KMS-11 (cell line): Measurements from ENCODE around the gene EPB41L1.

Source experiments
- H2AFZ ChIP-seq: fragments of 200-600 bp; sonication (generic); 2 replicates; pipeline ENCODE4 v1.6.1; 2016; ENCODE audit warnings: antibody characterized with exemption, mixed run types, low read depth
- H3K27ac ChIP-seq: fragments of 200-600 bp; sonication (generic); 2 replicates; pipeline ENCODE4 v1.6.1; 2016; ENCODE audit warnings: mild to moderate bottlenecking, mixed run types
- H3K27me3 ChIP-seq: fragments of 200-600 bp; sonication (generic); 2 replicates; pipeline ENCODE4 v1.6.1; 2017; ENCODE audit warnings: mild to moderate bottlenecking, low read depth, mixed run types, moderate library complexity; ENCODE audit not compliant: insufficient read depth
- H3K36me3 ChIP-seq: fragments of 200-600 bp; sonication (generic); 2 replicates; pipeline ENCODE4 v1.6.1; 2017; ENCODE audit warnings: mild to moderate bottlenecking, mixed run types; ENCODE audit not compliant: insufficient read depth
- H3K4me1 ChIP-seq: fragments of 200-600 bp; sonication (generic); 2 replicates; pipeline ENCODE4 v1.6.1; 2016; ENCODE audit warnings: mild to moderate bottlenecking, low read depth, mixed run types; ENCODE audit not compliant: poor library complexity, severe bottlenecking
- H3K4me2 ChIP-seq: fragments of 200-600 bp; sonication (generic); 2 replicates; pipeline ENCODE4 v1.7.0; 2016; ENCODE audit warnings: mild to moderate bottlenecking, mixed run types
- H3K4me3 ChIP-seq: fragments of 200-600 bp; sonication (generic); IDR thresholded peaks from 2 replicates; pipeline ENCODE4 v1.6.1; 2017; ENCODE audit warnings: low read depth, low read length, mixed read lengths; ENCODE audit not compliant: insufficient read depth
- H3K79me2 ChIP-seq: fragments of 200-600 bp; sonication (generic); 2 replicates; pipeline ENCODE4 v1.6.1; 2016; ENCODE audit warnings: low read depth, mixed run types; ENCODE audit not compliant: insufficient read depth
- H3K9ac ChIP-seq: fragments of 200-600 bp; sonication (generic); 2 replicates; pipeline ENCODE4 v1.6.1; 2016; ENCODE audit warnings: mild to moderate bottlenecking, mixed run types
- H4K20me1 ChIP-seq: fragments of 200-600 bp; sonication (generic); 2 replicates; pipeline ENCODE4 v1.6.1; 2016; ENCODE audit warnings: mild to moderate bottlenecking, mixed run types; ENCODE audit not compliant: insufficient read depth
- CTCF ChIP-seq: fragments of 200-600 bp; sonication (generic); conservative IDR thresholded peaks from 2 replicates; pipeline ENCODE4 v1.6.1; 2017; ENCODE audit warnings: low read depth, mild to moderate bottlenecking, antibody characterized with exemption, low read length, moderate library complexity, mixed read lengths

EPB41L1 gene

GRCh38 chr20:36113036-36113435, 41.5 kb upstream of the EPB41L1 start:
- H3K4me2 ChIP-seq, result no peak overlapping the region
- no peaks in the 10 kb centered on the region for H4K20me1 ChIP-seq
- no peaks in the 10 kb centered on the region for H3K79me2 ChIP-seq
- H3K27me3 ChIP-seq, result no peaks in the 10 kb centered on the region; the same call in 1 of the 2 replicates
- no peak overlapping the region for H3K9ac ChIP-seq
- TF ChIP-seq CTCF, result no peak
- H3K36me3 ChIP-seq, result no peaks in the 10 kb centered on the region
- H3K4me3 ChIP-seq, result no peak overlapping the region
- H3K27ac ChIP-seq, result no peak overlapping the region
- no peak overlapping the region for H2AFZ ChIP-seq
- no peaks in the 10 kb centered on the region for H3K4me1 ChIP-seq

GRCh38 chr20:36113566-36114250, 40.8 kb upstream of the EPB41L1 start:
- no peaks in the 10 kb centered on the region for H3K79me2 ChIP-seq
- H3K4me2 ChIP-seq, result no peak overlapping the region
- no peak overlapping the region for H3K27ac ChIP-seq
- H3K4me1 ChIP-seq, result no peaks in the 10 kb centered on the region
- no peaks in the 10 kb centered on the region; the same call in 1 of the 2 replicates for H3K27me3 ChIP-seq
- H3K4me3 ChIP-seq, result no peak overlapping the region
- TF ChIP-seq CTCF, result no peak
- H2AFZ ChIP-seq, result no peak overlapping the region
- H4K20me1 ChIP-seq, result no peaks in the 10 kb centered on the region
- H3K36me3 ChIP-seq, result no peaks in the 10 kb centered on the region
- no peak overlapping the region for H3K9ac ChIP-seq

- Histone ChIP-seq H3K4me2 (no peak overlapping the region), H3K9ac (no peak overlapping the region), H3K27ac (no peak overlapping the region), H3K27me3 (no peaks in the 10 kb centered on the region; the same call in 1 of the 2 replicates), H3K4me3 (no peak overlapping the region), H2AFZ (no peak overlapping the region), H4K20me1 (no peaks in the 10 kb centered on the region), H3K36me3 (no peaks in the 10 kb centered on the region), H3K79me2 (no peaks in the 10 kb centered on the region), H3K4me1 (no peaks in the 10 kb centered on the region)
- no peak for TF ChIP-seq CTCF
These were observed 39.8 kb upstream of the EPB41L1 start for GRCh38 chr20:36114707-36115106.

GRCh38 chr20:36115925-36116324, 38.6 kb upstream of the EPB41L1 start:
- Histone ChIP-seq H3K9ac (no peak overlapping the region), H3K4me1 (no peaks in the 10 kb centered on the region), H3K36me3 (no peaks in the 10 kb centered on the region), H3K4me3 (no peak overlapping the region), H2AFZ (no peak overlapping the region), H3K4me2 (no peak overlapping the region), H3K79me2 (no peaks in the 10 kb centered on the region), H4K20me1 (no peaks in the 10 kb centered on the region), H3K27ac (no peak overlapping the region), H3K27me3 (no peaks in the 10 kb centered on the region; the same call in 1 of the 2 replicates)
- TF ChIP-seq CTCF, result no peak
